T-helper 17 cell (primary cell): ENCODE measurements around the gene ANKDD1B. TPM values are rescaled to one million over a fixed set of nuclear protein-coding genes. Genes with fewer than 3 reads are reported as not detected.
"Not testable (repeated sequence)": the region's sequence is repeated elsewhere in the genome, so short reads cannot be mapped to it uniquely, and the experiment has no call there.

ENCODE experiments used
- ATAC-seq: fragments of 150-1000 bp; cut with Tn5 transposase; 2 replicates; pipeline ENCODE4 v1.10.0; 2021; ENCODE audit warnings: mild to moderate bottlenecking, moderate library complexity
- DNase-seq, 3 donors: peaks; one replicate each; pipeline versions ENCODE4 v3.0.0 to v3.0.0-alpha.2; 2020 to 2021
- H3K9me3 ChIP-seq: one replicate; pipeline ENCODE4 v1.7.0; 2013; ENCODE audit warnings: low read length, mild to moderate bottlenecking; ENCODE audit not compliant: control insufficient read depth, poor library complexity, severe bottlenecking
- H3K27ac Mint-ChIP-seq: one replicate; pipeline ENCODE4 v1.8.0; 2022; ENCODE audit warnings: mild to moderate bottlenecking, moderate library complexity, mixed read lengths
- H3K27me3 Mint-ChIP-seq: one replicate; pipeline ENCODE4 v1.8.0; 2022; ENCODE audit warnings: mixed read lengths
- H3K36me3 Mint-ChIP-seq: one replicate; pipeline ENCODE4 v1.8.0; 2022; ENCODE audit warnings: low read depth, mixed read lengths
- H3K4me1 Mint-ChIP-seq: one replicate; pipeline ENCODE4 v1.8.0; 2022; ENCODE audit warnings: mild to moderate bottlenecking, mixed read lengths
- H3K4me3 Mint-ChIP-seq: one replicate; pipeline ENCODE4 v1.8.0; 2022; ENCODE audit warnings: mild to moderate bottlenecking, moderate library complexity, mixed read lengths
- total RNA-seq, 4 donors: library from RNA in 2 of 4; stranded (reverse) in 2 of 4; gene quantifications; one replicate each; pipeline ENCODE4 v1.2.3 and lab custom pipeline; 2022 to 2026

Gene ANKDD1B
- total RNA-seq, 2 donors from 2014 or later: 0.42 to 0.57 TPM

DNA sequence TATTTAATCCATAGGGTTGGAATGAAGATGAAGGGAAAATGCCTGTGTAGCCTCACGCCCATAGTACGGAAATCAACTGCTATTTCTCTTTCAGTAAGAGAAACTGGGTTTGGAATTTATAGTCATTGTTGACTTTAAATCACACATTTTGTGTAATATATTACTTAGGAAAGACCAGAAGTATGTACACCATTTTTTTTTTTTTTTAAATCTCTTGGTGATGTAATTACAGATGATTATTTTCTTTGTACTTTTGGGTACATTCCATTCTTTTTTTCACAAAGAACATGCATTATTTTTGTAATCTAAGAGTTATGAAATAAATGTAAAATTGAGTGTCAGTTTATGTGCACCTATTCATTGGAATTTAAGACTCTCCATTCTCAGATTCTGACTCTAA, 60.3 kb downstream of the ANKDD1B start:
- no peaks in the 10 kb centered on the region for H3K9me3 ChIP-seq
- peaks cover 5% of the 10 kb centered on the region for H3K36me3 Mint-ChIP-seq
- no peaks in the 10 kb centered on the region for H3K27me3 Mint-ChIP-seq
- peaks cover 17% of the 10 kb centered on the region for H3K4me1 Mint-ChIP-seq
- no peak for ATAC-seq
- H3K27ac Mint-ChIP-seq: no peak overlapping the region
- DNase-seq: no peak
- H3K4me3 Mint-ChIP-seq: no peak overlapping the region

GRCh38 chr5:75672616-75673015, 61.4 kb downstream of the ANKDD1B start:
- no peak for ATAC-seq
- H3K36me3 Mint-ChIP-seq: peaks cover 5% of the 10 kb centered on the region

GRCh38 chr5:75675783-75676182, 64.5 kb downstream of the ANKDD1B start:
- ATAC-seq: no peak
- no peaks in the 10 kb centered on the region for H3K9me3 ChIP-seq
- Mint-ChIP-seq H3K4me1 (peaks cover 12% of the 10 kb centered on the region), H3K36me3 (peaks cover 5% of the 10 kb centered on the region), H3K4me3 (no peak overlapping the region), H3K27me3 (no peaks in the 10 kb centered on the region), H3K27ac (no peak overlapping the region)
- no peak for DNase-seq

More at GRCh38 chr5:75672616-75673015, 61.4 kb downstream of the ANKDD1B start:
- Mint-ChIP-seq H3K4me1 (peaks cover 18% of the 10 kb centered on the region), H3K27me3 (no peaks in the 10 kb centered on the region), H3K4me3 (no peak overlapping the region), H3K27ac (no peak overlapping the region)
- no peaks in the 10 kb centered on the region for H3K9me3 ChIP-seq
- no peak for DNase-seq

DNA sequence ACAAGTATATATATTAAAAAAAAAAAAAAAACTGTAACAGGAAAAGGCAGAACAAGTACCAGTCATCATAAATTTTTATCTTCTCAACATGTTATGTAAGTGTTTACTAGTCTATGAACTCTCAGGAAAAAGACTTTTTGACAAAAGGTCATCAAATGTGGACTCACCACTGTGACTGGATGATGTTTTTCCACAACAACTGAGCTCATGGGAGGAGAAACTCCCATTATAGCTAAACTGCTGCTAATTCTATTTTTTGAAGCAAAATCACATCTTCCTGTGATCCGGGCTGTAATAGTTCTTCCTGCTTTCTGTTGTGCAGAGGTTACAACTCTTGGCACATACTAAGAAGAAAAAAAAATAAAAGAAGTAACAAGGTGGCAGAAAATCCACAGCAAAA, 66.4 kb downstream of the ANKDD1B start:
- peak; percentile 41 for ATAC-seq
- H3K27ac Mint-ChIP-seq: peak overlapping the region; percentile 95
- H3K4me1 Mint-ChIP-seq: peaks cover 8% of the 10 kb centered on the region
- H3K27me3 Mint-ChIP-seq: no peaks in the 10 kb centered on the region
- peak overlapping the region; percentile 74 for H3K4me3 Mint-ChIP-seq
- H3K36me3 Mint-ChIP-seq: peaks cover under 1% of the 10 kb centered on the region
- DNase-seq: no peak
- H3K9me3 ChIP-seq: no peaks in the 10 kb centered on the region

GRCh38 chr5:75678155-75678554, 66.9 kb downstream of the ANKDD1B start:
- H3K36me3 Mint-ChIP-seq: no peaks in the 10 kb centered on the region
- H3K4me1 Mint-ChIP-seq: peaks cover 8% of the 10 kb centered on the region
- H3K27ac Mint-ChIP-seq: peak overlapping the region; percentile 95
- H3K9me3 ChIP-seq: no peaks in the 10 kb centered on the region
- peak overlapping the region; percentile 74 for H3K4me3 Mint-ChIP-seq
- no peak for DNase-seq
- no peaks in the 10 kb centered on the region for H3K27me3 Mint-ChIP-seq
- peak; percentile 90 for ATAC-seq

- no peaks in the 10 kb centered on the region for H3K9me3 ChIP-seq
- peak; percentile 42 for ATAC-seq
- H3K27ac Mint-ChIP-seq: no peak overlapping the region
- no peaks in the 10 kb centered on the region for H3K36me3 Mint-ChIP-seq
- H3K4me3 Mint-ChIP-seq: no peak overlapping the region
- peaks cover 8% of the 10 kb centered on the region for H3K4me1 Mint-ChIP-seq
- DNase-seq: no peak
- no peaks in the 10 kb centered on the region for H3K27me3 Mint-ChIP-seq
Observed at GRCh38 chr5:75681125-75681830, 70.0 kb downstream of the ANKDD1B start.

- no peaks in the 10 kb centered on the region for H3K36me3 Mint-ChIP-seq
- no peaks in the 10 kb centered on the region for H3K27me3 Mint-ChIP-seq
- no peaks in the 10 kb centered on the region for H3K9me3 ChIP-seq
- H3K4me1 Mint-ChIP-seq: no peaks in the 10 kb centered on the region
- no peak overlapping the region for H3K4me3 Mint-ChIP-seq
- no peak for ATAC-seq
- no peak for DNase-seq
- H3K27ac Mint-ChIP-seq: no peak overlapping the region
Observed at GRCh38 chr5:75685141-75685540, 73.9 kb downstream of the ANKDD1B start.

- Mint-ChIP-seq H3K27ac (no peak overlapping the region), H3K36me3 (no peaks in the 10 kb centered on the region), H3K4me1 (peaks cover 2% of the 10 kb centered on the region), H3K27me3 (no peaks in the 10 kb centered on the region), H3K4me3 (no peak overlapping the region)
- no peaks in the 10 kb centered on the region for H3K9me3 ChIP-seq
- ATAC-seq: no peak
- DNase-seq: no peak
Observed at GRCh38 chr5:75686480-75686879, 75.2 kb downstream of the ANKDD1B start.

DNA sequence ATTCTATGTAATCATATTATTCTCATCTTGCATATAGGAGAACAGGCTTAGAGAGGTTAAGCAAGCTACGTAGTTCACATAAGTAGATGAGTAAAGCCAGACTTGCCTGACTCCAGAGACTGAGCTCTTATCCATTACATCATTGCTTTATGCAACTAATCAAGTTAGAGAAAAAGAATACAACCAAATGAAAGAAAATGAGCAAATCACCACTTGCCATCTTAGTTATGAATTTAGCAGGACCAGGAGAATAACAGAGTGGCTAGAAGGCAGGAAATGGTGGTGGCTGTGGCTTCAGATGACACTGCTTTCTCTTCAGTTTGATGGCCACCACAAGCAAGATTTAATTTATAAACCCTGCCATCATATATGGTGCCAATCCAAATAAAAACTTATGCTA, 79.4 kb downstream of the ANKDD1B start:
- DNase-seq: no peak
- Mint-ChIP-seq H3K4me3 (no peak overlapping the region), H3K27ac (peak overlapping the region; percentile 4), H3K36me3 (peaks cover 2% of the 10 kb centered on the region), H3K4me1 (peaks cover 2% of the 10 kb centered on the region), H3K27me3 (no peaks in the 10 kb centered on the region)
- ATAC-seq: no peak
- H3K9me3 ChIP-seq: no peaks in the 10 kb centered on the region

DNA sequence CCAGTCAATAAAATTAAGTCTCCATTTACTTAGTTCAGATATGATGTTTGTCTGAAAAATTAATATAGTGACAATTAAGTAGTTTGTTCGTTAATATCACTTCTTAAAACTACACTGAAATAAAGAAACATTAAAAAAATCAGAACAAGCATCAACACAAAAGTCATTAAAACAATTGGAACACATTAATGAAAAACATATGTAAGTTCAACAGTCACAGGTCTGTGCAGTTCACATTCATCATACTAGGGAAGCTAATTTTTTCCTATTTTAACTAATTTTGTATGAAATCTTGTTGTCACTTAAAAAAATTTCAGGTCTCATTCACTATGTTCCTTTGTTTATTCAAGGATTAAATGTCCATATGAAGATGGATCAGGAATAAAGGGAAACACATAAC, 83.5 kb downstream of the ANKDD1B start:
- no peaks in the 10 kb centered on the region for H3K9me3 ChIP-seq
- H3K27me3 Mint-ChIP-seq: no peaks in the 10 kb centered on the region
- peaks cover 2% of the 10 kb centered on the region for H3K36me3 Mint-ChIP-seq
- H3K27ac Mint-ChIP-seq: no peak overlapping the region
- H3K4me3 Mint-ChIP-seq: no peak overlapping the region
- DNase-seq: no peak
- peaks cover 7% of the 10 kb centered on the region for H3K4me1 Mint-ChIP-seq
- ATAC-seq: no peak

DNA sequence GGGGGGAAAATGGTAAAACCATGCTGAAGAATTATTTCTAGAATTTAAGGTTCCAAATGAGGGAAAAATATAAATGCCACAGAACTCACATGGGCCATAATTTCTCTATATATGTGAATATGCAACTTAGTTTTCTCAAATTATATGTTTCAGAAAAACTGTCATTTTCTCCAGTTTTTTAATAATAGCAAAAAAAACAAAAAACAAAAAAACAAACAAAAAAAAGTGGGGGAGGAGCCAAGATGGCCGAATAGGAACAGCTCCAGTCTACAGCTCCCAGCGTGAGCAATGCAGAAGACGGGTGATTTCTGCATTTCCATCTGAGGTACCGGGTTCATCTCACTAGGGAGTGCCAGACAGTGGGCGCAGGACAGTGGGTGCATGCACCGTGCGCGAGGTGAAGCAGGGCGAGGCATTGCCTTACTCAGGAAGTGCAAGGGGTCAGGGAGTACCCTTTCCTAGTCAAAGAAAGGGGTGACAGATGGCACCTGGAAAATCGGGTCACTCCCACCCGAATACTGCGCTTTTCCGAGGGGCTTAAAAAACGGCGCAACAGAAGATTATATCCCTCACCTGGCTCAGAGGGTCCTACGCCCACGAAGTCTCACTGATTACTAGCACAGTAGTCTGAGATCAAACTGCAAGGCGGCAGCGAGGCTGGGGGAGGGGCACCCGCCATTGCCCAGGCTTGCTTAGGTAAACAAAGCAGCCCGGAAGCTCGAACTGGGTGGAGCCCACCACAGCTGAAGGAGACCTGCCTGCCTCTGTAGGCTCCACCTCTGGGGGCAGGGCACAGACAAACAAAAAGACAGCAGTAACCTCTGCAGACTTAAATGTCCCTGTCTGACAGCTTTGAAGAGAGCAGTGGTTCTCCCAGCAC, 84.5 kb downstream of the ANKDD1B start:
- ATAC-seq, H3K27ac Mint-ChIP-seq, DNase-seq, H3K4me3 Mint-ChIP-seq, H3K9me3 ChIP-seq, H3K36me3 Mint-ChIP-seq, H3K27me3 Mint-ChIP-seq, H3K4me1 Mint-ChIP-seq: not testable (repeated sequence)

GRCh38 chr5:75701856-75702255, 90.6 kb downstream of the ANKDD1B start:
- Mint-ChIP-seq H3K4me3 (no peak overlapping the region), H3K27ac (no peak overlapping the region), H3K4me1 (peaks cover 7% of the 10 kb centered on the region), H3K27me3 (no peaks in the 10 kb centered on the region), H3K36me3 (peaks cover 8% of the 10 kb centered on the region)
- DNase-seq: no peak
- ATAC-seq: no peak
- H3K9me3 ChIP-seq: no peaks in the 10 kb centered on the region

DNA sequence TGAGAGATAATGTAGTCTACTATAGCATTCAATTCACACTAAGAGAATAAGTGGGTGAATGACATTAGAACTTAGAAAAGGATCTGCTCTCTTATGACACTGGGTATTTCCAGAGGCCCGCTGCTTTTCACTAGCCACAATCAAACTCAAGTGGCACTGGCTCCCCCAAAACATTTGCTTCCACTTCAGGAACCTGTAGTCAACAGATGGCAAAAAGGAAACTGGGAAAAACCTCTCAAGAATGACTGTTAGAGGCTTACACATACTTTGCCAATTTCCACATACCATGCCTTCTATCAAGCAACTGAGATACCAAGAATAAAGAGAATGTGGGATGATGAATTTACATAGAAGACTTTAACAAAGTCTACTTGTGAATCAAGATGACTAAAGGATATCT, 94.8 kb downstream of the ANKDD1B start:
- H3K27me3 Mint-ChIP-seq: no peaks in the 10 kb centered on the region

More for the DNA sequence above, 94.8 kb downstream of the ANKDD1B start:
- Mint-ChIP-seq H3K27ac (no peak overlapping the region), H3K36me3 (peaks cover 8% of the 10 kb centered on the region), H3K4me1 (peaks cover 2% of the 10 kb centered on the region), H3K4me3 (no peak overlapping the region)
- no peak for DNase-seq
- no peaks in the 10 kb centered on the region for H3K9me3 ChIP-seq
- ATAC-seq: no peak
